CD14-positive monocyte (primary cell): ENCODE measurements around the gene FABP2. TPM values are rescaled to one million over a fixed set of nuclear protein-coding genes. Genes with fewer than 3 reads are reported as not detected.
"Not testable (repeated sequence)": the region's sequence is repeated elsewhere in the genome, so short reads cannot be mapped to it uniquely, and the experiment has no call there.

ENCODE experiments used
- DNase-seq, 3 donors: peaks; one replicate each; pipeline ENCODE4 v3.0.0-alpha.2; 2011 to 2022
- H2AFZ ChIP-seq: 2 replicates; pipeline ENCODE4 v1.6.0; 2012; ENCODE audit warnings: mild to moderate bottlenecking, low read depth, low read length, inconsistent platforms; ENCODE audit not compliant: insufficient read depth, poor library complexity, severe bottlenecking
- H3K27ac ChIP-seq, 2 donors: 1 replicate in 1 of 2; 2 replicates in 1 of 2; pipeline ENCODE4 v1.5.1; 2012 to 2013; ENCODE audit warnings: low read length in 2 of 2, control low read depth in 1 of 2, inconsistent platforms in 1 of 2, low read depth in 1 of 2, mild to moderate bottlenecking in 1 of 2
- H3K27me3 ChIP-seq, 2 donors: one replicate each; pipeline versions ENCODE4 v1.6.0 to v1.6.1; 2011 to 2013; ENCODE audit warnings: low read length in 2 of 2; ENCODE audit not compliant: control insufficient read depth in 2 of 2, insufficient read depth in 2 of 2
- H3K36me3 ChIP-seq, 2 donors: replicated peaks in 1 of 2; 1 replicate in 1 of 2; 2 replicates in 1 of 2; pipeline versions ENCODE4 v1.5.1 to v1.6.1; 2012 to 2013; ENCODE audit warnings: low read length in 2 of 2, control low read depth in 1 of 2, inconsistent platforms in 1 of 2, mild to moderate bottlenecking in 1 of 2; ENCODE audit not compliant: insufficient read depth in 2 of 2, control insufficient read depth in 1 of 2
- H3K4me1 ChIP-seq, 2 donors: 1 replicate in 1 of 2; 2 replicates in 1 of 2; pipeline versions ENCODE4 v1.5.1 to v1.6.1; 2012 to 2013; ENCODE audit warnings: low read length in 2 of 2, control low read depth in 1 of 2, inconsistent platforms in 1 of 2, mild to moderate bottlenecking in 1 of 2, moderate library complexity in 1 of 2; ENCODE audit not compliant: insufficient read depth in 2 of 2, control insufficient read depth in 1 of 2
- H3K4me2 ChIP-seq: replicated peaks from 2 replicates; pipeline ENCODE3; 2012; ENCODE audit warnings: low read length, moderate library complexity, mild to moderate bottlenecking; ENCODE audit not compliant: poor library complexity, severe bottlenecking; ENCODE audit errors: extremely low read depth
- H3K4me3 ChIP-seq, 3 experiments: fragments of 200-600 bp in 1 of 3; sonication (generic) in 1 of 3; replicated peaks in 1 of 3; 1 replicate in 2 of 3; 2 replicates in 1 of 3; pipeline ENCODE4 v1.5.1; 2011 to 2013; ENCODE audit warnings: low read length in 3 of 3, mild to moderate bottlenecking in 3 of 3, control low read depth in 2 of 3, low read depth in 2 of 3, inconsistent platforms in 1 of 3, moderate library complexity in 1 of 3
- H3K79me2 ChIP-seq: 2 replicates; pipeline ENCODE4 v1.6.0; 2012; ENCODE audit warnings: mild to moderate bottlenecking, control low read depth, inconsistent platforms, low read length, moderate library complexity; ENCODE audit not compliant: insufficient read depth
- H3K9ac ChIP-seq: 2 replicates; pipeline ENCODE4 v1.6.0; 2017; ENCODE audit warnings: low read length, mild to moderate bottlenecking; ENCODE audit not compliant: insufficient read depth, poor library complexity, severe bottlenecking
- H3K9me3 ChIP-seq, 2 donors: replicated peaks in 1 of 2; 1 replicate in 1 of 2; 2 replicates in 1 of 2; pipeline versions ENCODE4 v1.5.1 to v1.6.1; 2012 to 2013; ENCODE audit warnings: low read length in 2 of 2, control low read depth in 1 of 2; ENCODE audit not compliant: control insufficient read depth in 1 of 2, insufficient read depth in 1 of 2
- H4K20me1 ChIP-seq: 2 replicates; pipeline ENCODE4 v1.6.0; 2012; ENCODE audit warnings: mild to moderate bottlenecking, low read length, control low read depth, moderate library complexity; ENCODE audit not compliant: insufficient read depth
- H3K27ac Mint-ChIP-seq, 7 donors: one replicate each; pipeline ENCODE4 v1.8.0; 2020; ENCODE audit warnings: mild to moderate bottlenecking in 7 of 7, mixed read lengths in 7 of 7, moderate library complexity in 6 of 7, inconsistent platforms in 2 of 7
- H3K27me3 Mint-ChIP-seq, 3 donors: one replicate each; pipeline ENCODE4 v1.8.0; 2021 to 2022; ENCODE audit warnings: low read depth in 3 of 3, mild to moderate bottlenecking in 3 of 3, mixed read lengths in 3 of 3, moderate library complexity in 3 of 3, inconsistent platforms in 1 of 3
- H3K36me3 Mint-ChIP-seq, 2 donors: one replicate each; pipeline ENCODE4 v1.8.0; 2020; ENCODE audit warnings: mixed read lengths in 2 of 2, inconsistent platforms in 1 of 2, mild to moderate bottlenecking in 1 of 2
- H3K4me1 Mint-ChIP-seq: one replicate; pipeline ENCODE4 v1.8.0; 2020; ENCODE audit warnings: mild to moderate bottlenecking, mixed read lengths
- H3K4me3 Mint-ChIP-seq, 2 donors: one replicate each; pipeline ENCODE4 v1.8.0; 2020; ENCODE audit warnings: mild to moderate bottlenecking in 2 of 2, mixed read lengths in 2 of 2, moderate library complexity in 1 of 2
- H3K9me3 Mint-ChIP-seq, 7 donors: one replicate each; pipeline ENCODE4 v1.8.0; 2020 to 2022; ENCODE audit warnings: mixed read lengths in 7 of 7, mild to moderate bottlenecking in 6 of 7, moderate library complexity in 6 of 7, inconsistent platforms in 2 of 7
- CTCF ChIP-seq: fragments of 200-600 bp; IDR thresholded peaks from one replicate; pipeline ENCODE4 v1.8.0; 2022; ENCODE audit warnings: antibody characterized with exemption, mild to moderate bottlenecking
- WGBS: methylation state at CpG from one replicate; pipeline ENCODE4 v1.1.5; 2013; ENCODE audit warnings: missing lambda C conversion rate; ENCODE audit not compliant: insufficient coverage; 5-methylcytosine and 5-hydroxymethylcytosine counted together
- intact Hi-C, 2 donors: fragments of 100-400 bp; cut with micrococcal nuclease; formaldehyde crosslinking; loops; one replicate each; pipeline versions ENCODE4 v1.15.0 to v1.15.1; 2023
- polyA plus RNA-seq, 3 donors: library from polyadenylated mRNA; depleted of rRNA in 1 of 3; unstranded in 2 of 3; stranded (reverse) in 1 of 3; fragments of 300-500 nt in 2 of 3; fragments of >200 nt in 1 of 3; fragmentation: Illumina TruSeq in 2 of 3; gene quantifications; 1 replicate in 2 of 3; 2 replicates in 1 of 3; pipeline ENCODE4 v1.2.3, GENCODE V29; 2012 to 2021

The FABP2 gene
- polyA plus RNA-seq, 3 donors, result not detected

GRCh38 chr4:119284876-119285780, 36.8 kb downstream of the FABP2 start:
- no peaks in the 10 kb centered on the region for H4K20me1 ChIP-seq
- no peaks in the 10 kb centered on the region for H3K9me3 ChIP-seq
- no peaks in the 10 kb centered on the region for H3K79me2 ChIP-seq
- Mint-ChIP-seq H3K27me3 (peaks cover 0 to 1% (median 1%) of the 10 kb centered on the region in 3 donors), H3K9me3 (no peaks in the 10 kb centered on the region), H3K36me3 (no peaks in the 10 kb centered on the region), H3K4me3 (peak overlapping the region; percentile 2 to 14), H3K27ac (peak overlapping the region in 1 of 7 donors; percentile 1), H3K4me1 (peaks cover 12% of the 10 kb centered on the region)
- no peak overlapping the region for H3K4me3 ChIP-seq
- peak overlapping the region; percentile 39 for H2AFZ ChIP-seq
- H3K4me2 ChIP-seq, result peak overlapping the region; percentile 12
- 11% methylated on average over 2 of the region's 4 CpGs for WGBS
- intact Hi-C loops, result loop anchor here (5.0 kb wide), 2 partner anchors 243 to 303 kb away; no protein-coding TSS in a partner anchor
- H3K27ac ChIP-seq, result no peak overlapping the region
- H3K27me3 ChIP-seq, result no peaks in the 10 kb centered on the region
- DNase-seq, result no peak
- TF ChIP-seq CTCF, result no peak
- H3K4me1 ChIP-seq, result no peaks in the 10 kb centered on the region
- H3K9ac ChIP-seq, result no peak overlapping the region
- no peaks in the 10 kb centered on the region for H3K36me3 ChIP-seq

- Histone ChIP-seq H3K9ac (no peak overlapping the region), H3K4me2 (no peak overlapping the region), H3K27me3 (no peaks in the 10 kb centered on the region), H3K79me2 (no peaks in the 10 kb centered on the region), H4K20me1 (no peaks in the 10 kb centered on the region), H3K9me3 (no peaks in the 10 kb centered on the region), H3K4me1 (no peaks in the 10 kb centered on the region), H3K4me3 (no peak overlapping the region), H3K27ac (no peak overlapping the region), H2AFZ (no peak overlapping the region), H3K36me3 (no peaks in the 10 kb centered on the region)
- TF ChIP-seq CTCF, result no peak
- Mint-ChIP-seq H3K9me3 (peaks cover 0 to 2% (median 0%) of the 10 kb centered on the region in 7 donors), H3K4me3 (no peak overlapping the region), H3K4me1 (peaks cover 12% of the 10 kb centered on the region), H3K27me3 (peaks cover 0 to 1% (median 1%) of the 10 kb centered on the region in 3 donors), H3K27ac (no peak overlapping the region), H3K36me3 (no peaks in the 10 kb centered on the region)
- no peak for DNase-seq
- no CpG with 5 or more reads among the region's 2 CpGs for WGBS
- intact Hi-C loops, result no loop called here
Observed at GRCh38 chr4:119281393-119281792, 40.5 kb downstream of the FABP2 start.

GRCh38 chr4:119279945-119280344, 42.0 kb downstream of the FABP2 start:
- WGBS, result 100% methylated on average over 2 of the region's 12 CpGs
- H3K4me1 ChIP-seq, H4K20me1 ChIP-seq, H3K27ac Mint-ChIP-seq, H3K9me3 ChIP-seq, H3K9me3 Mint-ChIP-seq, DNase-seq, H3K4me3 ChIP-seq, H3K36me3 ChIP-seq, H3K27me3 ChIP-seq, H3K27me3 Mint-ChIP-seq, H3K4me3 Mint-ChIP-seq, intact Hi-C loops, H2AFZ ChIP-seq, H3K79me2 ChIP-seq, H3K4me2 ChIP-seq, H3K36me3 Mint-ChIP-seq, H3K27ac ChIP-seq, H3K9ac ChIP-seq, H3K4me1 Mint-ChIP-seq: not testable (repeated sequence)
